Mammary epithelial cell (primary cell): ENCODE results near the gene WRAP73.

Experiments used
- EZH2 ChIP-seq: IDR thresholded peaks from 2 replicates; pipeline ENCODE4 v1.6.1; 2012; ENCODE audit warnings: low read length, inconsistent platforms, borderline replicate concordance
- TF ChIP-seq, protein P1 (sequence below), 2 donors: IDR thresholded peaks in 1 of 2; conservative IDR thresholded peaks in 1 of 2; 2 replicates each; pipeline ENCODE4 v1.5.1; 2011 to 2012; ENCODE audit warnings: inconsistent platforms in 2 of 2, low read length in 2 of 2, mild to moderate bottlenecking in 2 of 2, control low read depth in 1 of 2, low read depth in 1 of 2; ENCODE audit not compliant: insufficient read depth in 1 of 2; ENCODE audit errors: extremely low read depth in 1 of 2

DNA sequence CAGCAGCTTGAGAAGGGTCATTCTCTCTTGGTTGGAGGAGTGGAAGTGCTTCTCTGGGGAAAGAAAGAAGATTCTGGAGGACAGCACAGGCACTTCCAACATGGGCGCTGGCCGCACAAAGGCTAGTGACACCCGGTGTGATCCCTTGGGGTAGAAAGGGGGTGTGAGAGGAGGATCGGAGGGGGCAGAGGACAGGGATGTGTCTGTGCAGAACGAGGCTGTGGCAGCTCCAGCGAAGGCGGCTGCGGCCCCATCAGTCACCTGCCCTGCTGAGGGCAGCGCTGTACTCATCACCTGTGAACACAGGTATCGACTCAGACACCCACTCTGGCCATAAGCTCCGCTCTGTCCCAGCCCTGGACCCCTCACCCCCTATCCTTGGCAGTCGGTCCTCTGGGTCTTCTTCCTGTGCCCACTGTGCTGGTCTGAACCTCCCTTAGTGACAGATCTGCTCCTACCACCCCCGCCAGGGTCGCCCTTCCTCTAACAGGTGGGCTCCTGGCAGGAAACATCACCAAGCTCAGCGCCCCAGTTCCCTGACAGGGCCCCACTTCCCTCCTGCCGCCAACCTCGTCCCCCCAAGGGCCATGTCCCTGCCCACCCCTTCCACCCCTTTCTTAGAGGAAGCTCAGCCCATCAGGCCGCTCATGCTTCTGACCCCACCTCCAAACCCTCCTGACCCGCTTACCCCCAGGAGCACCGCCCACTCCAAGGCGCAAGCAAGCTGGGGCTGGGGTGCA lies 22.5 kb upstream of the WRAP73 start:
- TF ChIP-seq, protein P1, sequence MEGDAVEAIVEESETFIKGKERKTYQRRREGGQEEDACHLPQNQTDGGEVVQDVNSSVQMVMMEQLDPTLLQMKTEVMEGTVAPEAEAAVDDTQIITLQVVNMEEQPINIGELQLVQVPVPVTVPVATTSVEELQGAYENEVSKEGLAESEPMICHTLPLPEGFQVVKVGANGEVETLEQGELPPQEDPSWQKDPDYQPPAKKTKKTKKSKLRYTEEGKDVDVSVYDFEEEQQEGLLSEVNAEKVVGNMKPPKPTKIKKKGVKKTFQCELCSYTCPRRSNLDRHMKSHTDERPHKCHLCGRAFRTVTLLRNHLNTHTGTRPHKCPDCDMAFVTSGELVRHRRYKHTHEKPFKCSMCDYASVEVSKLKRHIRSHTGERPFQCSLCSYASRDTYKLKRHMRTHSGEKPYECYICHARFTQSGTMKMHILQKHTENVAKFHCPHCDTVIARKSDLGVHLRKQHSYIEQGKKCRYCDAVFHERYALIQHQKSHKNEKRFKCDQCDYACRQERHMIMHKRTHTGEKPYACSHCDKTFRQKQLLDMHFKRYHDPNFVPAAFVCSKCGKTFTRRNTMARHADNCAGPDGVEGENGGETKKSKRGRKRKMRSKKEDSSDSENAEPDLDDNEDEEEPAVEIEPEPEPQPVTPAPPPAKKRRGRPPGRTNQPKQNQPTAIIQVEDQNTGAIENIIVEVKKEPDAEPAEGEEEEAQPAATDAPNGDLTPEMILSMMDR (conservative IDR thresholded peaks at IDR 0.05 in 1 of 2, IDR thresholded peaks at IDR 0.05 in 1 of 2; ENCODE audit: extremely low read depth in 1 of 2, insufficient read depth in 1 of 2, low read depth in 1 of 2, low read length in 2 of 2), result no peak
- TF ChIP-seq EZH2, result no peak
